NB4 (cell line): ENCODE measurements around the gene DDX4.
A peak's percentile ranks its signal among the peaks of the same experiment; 100 is the strongest.

Experiments used
- DNase-seq: peaks from one replicate; pipeline ENCODE4 v3.0.0; 2010; ENCODE audit warnings: low read depth
- H3K4me3 ChIP-seq: one replicate; pipeline ENCODE4 v1.5.1; 2011; ENCODE audit warnings: mild to moderate bottlenecking, low read depth, low read length, moderate library complexity
- MAX ChIP-seq: IDR thresholded peaks from 2 replicates; pipeline ENCODE4 v1.6.1; 2011; ENCODE audit warnings: low read depth, low read length
- MYC ChIP-seq: IDR thresholded peaks from 2 replicates; pipeline ENCODE4 v1.6.1; 2011; ENCODE audit warnings: low read depth, low read length
- POLR2A ChIP-seq: IDR thresholded peaks from 2 replicates; pipeline ENCODE4 v1.6.1; 2011; ENCODE audit warnings: mild to moderate bottlenecking; ENCODE audit not compliant: insufficient read length; ENCODE audit errors: extremely low read depth
- TF ChIP-seq, protein P1 (sequence below): IDR thresholded peaks from one replicate; pipeline ENCODE4 v1.5.1; 2012; ENCODE audit warnings: low read depth, low read length

DDX4 gene

GRCh38 chr5:55708732-55709131, 29.1 kb upstream of the DDX4 start:
- TF ChIP-seq, protein P1, sequence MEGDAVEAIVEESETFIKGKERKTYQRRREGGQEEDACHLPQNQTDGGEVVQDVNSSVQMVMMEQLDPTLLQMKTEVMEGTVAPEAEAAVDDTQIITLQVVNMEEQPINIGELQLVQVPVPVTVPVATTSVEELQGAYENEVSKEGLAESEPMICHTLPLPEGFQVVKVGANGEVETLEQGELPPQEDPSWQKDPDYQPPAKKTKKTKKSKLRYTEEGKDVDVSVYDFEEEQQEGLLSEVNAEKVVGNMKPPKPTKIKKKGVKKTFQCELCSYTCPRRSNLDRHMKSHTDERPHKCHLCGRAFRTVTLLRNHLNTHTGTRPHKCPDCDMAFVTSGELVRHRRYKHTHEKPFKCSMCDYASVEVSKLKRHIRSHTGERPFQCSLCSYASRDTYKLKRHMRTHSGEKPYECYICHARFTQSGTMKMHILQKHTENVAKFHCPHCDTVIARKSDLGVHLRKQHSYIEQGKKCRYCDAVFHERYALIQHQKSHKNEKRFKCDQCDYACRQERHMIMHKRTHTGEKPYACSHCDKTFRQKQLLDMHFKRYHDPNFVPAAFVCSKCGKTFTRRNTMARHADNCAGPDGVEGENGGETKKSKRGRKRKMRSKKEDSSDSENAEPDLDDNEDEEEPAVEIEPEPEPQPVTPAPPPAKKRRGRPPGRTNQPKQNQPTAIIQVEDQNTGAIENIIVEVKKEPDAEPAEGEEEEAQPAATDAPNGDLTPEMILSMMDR: no peak
- no peak for TF ChIP-seq MYC
- TF ChIP-seq POLR2A: no peak
- no peak for TF ChIP-seq MAX
- DNase-seq: no peak
- H3K4me3 ChIP-seq: no peak overlapping the region

- peak overlapping the region; percentile 93 for H3K4me3 ChIP-seq
- no peak for TF ChIP-seq MYC
- TF ChIP-seq, protein P1: no peak
- TF ChIP-seq MAX: no peak
- TF ChIP-seq POLR2A: no peak
- peak; percentile 13 for DNase-seq
Observed at GRCh38 chr5:55711507-55712022, 26.3 kb upstream of the DDX4 start.

DNA sequence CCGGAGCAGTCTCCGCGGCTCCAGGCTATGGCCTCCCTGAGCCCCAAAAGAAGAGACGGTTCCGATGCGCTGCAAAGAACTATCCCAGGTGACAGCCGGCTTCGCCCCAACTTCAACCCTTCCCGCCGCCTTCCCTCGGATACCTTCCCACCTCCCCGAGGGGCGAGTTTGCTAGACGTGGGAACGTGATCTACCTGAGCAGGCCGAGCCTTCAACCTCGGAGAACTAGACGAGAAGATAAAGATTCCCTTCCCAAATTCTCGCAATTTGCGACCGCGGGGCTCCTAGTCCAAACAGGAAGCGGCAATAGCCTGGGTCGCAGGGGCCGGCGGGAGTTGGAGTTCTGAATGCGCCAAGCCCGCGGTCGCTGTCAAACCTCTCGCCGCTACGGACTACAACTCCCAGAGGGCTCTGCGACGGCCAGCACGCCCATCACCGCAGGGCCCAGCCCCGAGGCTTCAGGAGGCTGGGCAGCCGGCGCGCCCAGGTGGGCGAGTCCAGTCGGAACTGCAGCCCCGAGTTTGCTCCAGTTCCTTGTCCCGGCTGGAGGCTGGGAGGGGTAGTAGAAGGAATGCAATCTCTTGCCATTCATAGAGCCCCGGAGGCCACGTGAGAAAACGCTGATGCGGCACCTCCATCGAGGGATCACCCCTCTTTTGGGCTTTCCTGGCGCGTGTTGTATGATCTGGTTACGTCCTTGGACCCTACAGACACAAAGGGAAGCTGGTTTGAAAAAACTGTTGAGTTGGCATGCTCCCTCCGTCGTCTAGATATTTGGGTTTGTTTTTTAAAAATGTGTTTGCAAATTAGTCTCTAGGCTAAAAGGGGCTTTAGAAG, 25.6 kb upstream of the DDX4 start, which contains the start of gene SLC38A9:
Gene SLC38A9 (minus strand): TSS at position 302 of the 837 bp plus-strand sequence. CDS start 14,366 bp downstream, outside the sequence.
- TF ChIP-seq MYC (0 out of 2 replicates have a peak, but pooled peaks have one; percentile 42), POLR2A (peak; percentile 87), MAX (peak; percentile 44)
- TF ChIP-seq, protein P1: no peak
- H3K4me3 ChIP-seq: peak within 1 kb of the TSS; percentile 93

GRCh38 chr5:55713871-55714270, 24.0 kb upstream of the DDX4 start:
- TF ChIP-seq POLR2A (no peak), MYC (no peak), MAX (no peak)
- TF ChIP-seq, protein P1: no peak
- H3K4me3 ChIP-seq: no peak overlapping the region
- DNase-seq: no peak

More for the DNA sequence above, 25.6 kb upstream of the DDX4 start, which contains the start of gene SLC38A9:
- peak; percentile 95 for DNase-seq

DNA sequence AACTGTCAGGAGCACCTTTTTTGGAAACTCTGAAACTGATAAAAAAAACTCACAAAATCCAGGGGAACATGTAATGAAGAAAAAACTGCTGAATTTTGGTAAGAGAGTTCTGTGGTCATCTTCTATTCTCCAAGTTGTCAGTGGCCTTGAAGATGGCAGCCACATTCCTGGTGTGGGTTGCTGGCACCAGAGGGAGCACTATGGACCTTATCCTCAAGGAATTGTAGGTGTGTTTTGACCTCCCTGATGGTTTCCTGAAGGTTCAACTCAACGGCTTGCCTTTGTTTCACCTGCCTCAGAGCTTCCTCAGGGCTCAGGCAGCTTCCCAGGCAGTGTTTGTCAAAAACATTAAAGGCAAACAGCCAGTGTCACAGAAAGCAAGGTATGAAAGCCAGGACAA, 23.5 kb upstream of the DDX4 start:
- TF ChIP-seq POLR2A (no peak), MYC (no peak), MAX (no peak)
- TF ChIP-seq, protein P1: no peak
- DNase-seq: no peak
- no peak overlapping the region for H3K4me3 ChIP-seq
